ENCODE data around the gene FARP1. TPM values are rescaled to one million over a fixed set of nuclear protein-coding genes. Genes with fewer than 3 reads are reported as not detected.

Gene FARP1
- total and polyA plus RNA-seq, 2 of the 13 experiments (the other 11 are each of a cell fraction or from before 2014, with no cell fraction given) = 70.6 to 126 TPM

- TF ChIP-seq TMF1 (CRISPR knock-in tag; IDR thresholded peaks at IDR 0.05; ENCODE audit: low read depth) (no peak), SPEN (CRISPR knock-in tag; IDR thresholded peaks at IDR 0.05; ENCODE audit: low read depth) (no peak)
Observed at GRCh38 chr13:98458431-98458830, 315.5 kb downstream of the FARP1 start (continued).

- in situ Hi-C loops (cut with HindIII; ENCODE audit: extremely low pct_ligation_motif_present, low pct_unique_long_range_greater_than_20kb) = no loop called here
- ATAC-seq = peak; percentile 3; the same call in 2 of the 3 replicates
Observed at GRCh38 chr13:98459171-98459681, 316.3 kb downstream of the FARP1 start.

GRCh38 chr13:98459721-98460370 is 317.0 kb downstream of the FARP1 start:
- H3K79me2 ChIP-seq (ENCODE audit: insufficient read depth, low read length) = peaks cover 2% of the 10 kb centered on the region
- H3K9me3 ChIP-seq (ENCODE audit: low read length) = no peaks in the 10 kb centered on the region
- H3K27ac ChIP-seq (ENCODE audit: extremely low read length, insufficient read depth, low read length) = no peak overlapping the region
- 95% methylated on average over 13 of the region's 13 CpGs for WGBS (ENCODE audit: low lambda C conversion rate)
- DNase-seq (ENCODE audit: low spot score) (no peak), ATAC-seq (no peak), FAIRE-seq (no peak)
- H2AFZ ChIP-seq (ENCODE audit: low read length) = no peak overlapping the region
- TF ChIP-seq ZNF816 (CRISPR knock-in tag; IDR thresholded peaks at IDR 0.05; ENCODE audit: borderline replicate concordance) = no peak
- TF ChIP-seq RFX3 (CRISPR knock-in tag; IDR thresholded peaks at IDR 0.05) = no peak
- peaks cover 3% of the 10 kb centered on the region; the same call in 1 of the 2 replicates for H4K20me1 ChIP-seq (ENCODE audit: insufficient read depth, low read length)
- H3K4me3 ChIP-seq (replicated peaks in 1 of 3; ENCODE audit: insufficient read depth in 1 of 3, low read depth in 2 of 3, low read length in 3 of 3) = no peak overlapping the region
- no TSS peak for BruUV-seq (replicated peaks)
- intact Hi-C loops (cut with micrococcal nuclease; ENCODE audit: unreplicated experiment) (no loop called here), in situ Hi-C loops (cut with HindIII; ENCODE audit: extremely low pct_ligation_motif_present, low pct_unique_long_range_greater_than_20kb) (loop anchor here (10.0 kb wide), 1 partner anchor 385 kb away; no protein-coding TSS in a partner anchor)
- ChIA-PET CTCF (ENCODE audit: low intra/inter-chr PET ratio, low total read pairs) (interaction anchor here (0.6 kb wide), 1 partner anchor 18 kb away, joined by 3 read pairs; no protein-coding TSS in a partner anchor), POLR2A (no interaction called here)
- no peaks in the 10 kb centered on the region for H3K4me1 ChIP-seq (ENCODE audit: insufficient read depth, low read length)
- no peak overlapping the region for H3K4me2 ChIP-seq (ENCODE audit: low read depth, low read length)
- H3K9ac ChIP-seq (ENCODE audit: insufficient read depth, low read depth, low read length) = no peak overlapping the region
- H3K27me3 ChIP-seq (ENCODE audit: control insufficient read depth in 1 of 2, insufficient read depth in 2 of 2, low read length in 2 of 2) = no peaks in the 10 kb centered on the region
- H3K36me3 ChIP-seq (replicated peaks in 1 of 2; ENCODE audit: control insufficient read depth in 1 of 2, insufficient read depth in 2 of 2, low read length in 2 of 2) = peaks cover 36 to 85% of the 10 kb centered on the region in 2 experiments

More at GRCh38 chr13:98459171-98459681, 316.3 kb downstream of the FARP1 start:
- POLR2A ChIA-PET = no interaction called here
- no peaks in the 10 kb centered on the region for H3K9me3 ChIP-seq (ENCODE audit: low read length)
- peaks cover 2% of the 10 kb centered on the region for H3K79me2 ChIP-seq (ENCODE audit: insufficient read depth, low read length)
- BruUV-seq (replicated peaks) = no TSS peak
- CTCF ChIA-PET (ENCODE audit: low intra/inter-chr PET ratio, low total read pairs) = interaction anchor here (0.6 kb wide), 1 partner anchor 17 kb away, joined by 3 read pairs; no protein-coding TSS in a partner anchor
- no peak for FAIRE-seq
- peaks cover 35 to 88% of the 10 kb centered on the region in 2 experiments for H3K36me3 ChIP-seq (replicated peaks in 1 of 2; ENCODE audit: control insufficient read depth in 1 of 2, insufficient read depth in 2 of 2, low read length in 2 of 2)
- no peak overlapping the region for H3K4me2 ChIP-seq (ENCODE audit: low read depth, low read length)
- intact Hi-C loops (cut with micrococcal nuclease; ENCODE audit: unreplicated experiment) = no loop called here
- 83% methylated on average over 1 of the region's 18 CpGs for WGBS (ENCODE audit: low lambda C conversion rate)
- no peaks in the 10 kb centered on the region for H3K27me3 ChIP-seq (ENCODE audit: control insufficient read depth in 1 of 2, insufficient read depth in 2 of 2, low read length in 2 of 2)
- DNase-seq (ENCODE audit: low spot score) = no peak
- no peak overlapping the region for H3K9ac ChIP-seq (ENCODE audit: insufficient read depth, low read depth, low read length)
- H3K4me3 ChIP-seq (replicated peaks in 1 of 3; ENCODE audit: insufficient read depth in 1 of 3, low read depth in 2 of 3, low read length in 3 of 3) = no peak overlapping the region
- peaks cover 3% of the 10 kb centered on the region; the same call in 1 of the 2 replicates for H4K20me1 ChIP-seq (ENCODE audit: insufficient read depth, low read length)
- H3K27ac ChIP-seq (ENCODE audit: extremely low read length, insufficient read depth, low read length) = no peak overlapping the region
- H2AFZ ChIP-seq (ENCODE audit: low read length) = no peak overlapping the region
- TF ChIP-seq FOXM1 (CRISPR knock-in tag; IDR thresholded peaks at IDR 0.05) = no peak
- TF ChIP-seq AGO2 (optimal IDR thresholded peaks at IDR 0.05; ENCODE audit: low read depth, low read length) = peak; percentile 85
- TF ChIP-seq PAWR (CRISPR knock-in tag; IDR thresholded peaks at IDR 0.05; ENCODE audit: borderline replicate concordance) = no peak
- H3K4me1 ChIP-seq (ENCODE audit: insufficient read depth, low read length) = no peaks in the 10 kb centered on the region

Data from HepG2 (cell line).